ENCODE results near the gene ZFHX3. TPM values are rescaled to one million over a fixed set of nuclear protein-coding genes. Genes with fewer than 3 reads are reported as not detected.

Gene ZFHX3
- total and polyA plus RNA-seq, 2 of the 8 experiments (the other 6 are each of a cell fraction or from before 2014, with no cell fraction given): 0.08 to 0.99 TPM

- no peak for TF ChIP-seq EZH2 (IDR thresholded peaks at IDR 0.05; ENCODE audit: low read depth, low read length, severe bottlenecking)
- no peak for TF ChIP-seq CTCF (IDR thresholded peaks at IDR 0.05; ENCODE audit: control extremely low read depth in 1 of 3, insufficient read depth in 1 of 3, low read depth in 1 of 3, low read length in 3 of 3)
- no peak for TF ChIP-seq BCL11A (IDR thresholded peaks at IDR 0.05; ENCODE audit: low read depth in 2 of 2, low read length in 2 of 2)
- no peak for TF ChIP-seq SRF (IDR thresholded peaks at IDR 0.05; ENCODE audit: low read depth, low read length)
- TF ChIP-seq POU5F1 (IDR thresholded peaks at IDR 0.05; ENCODE audit: low read depth, low read length): no peak
These were observed 161.5 kb downstream of the ZFHX3 start (continued) for GRCh38 chr16:72886346-72886974.
